Endometrial microvascular endothelial cells (primary cell): ENCODE results near the gene NOP9. TPM values are rescaled to one million over a fixed set of nuclear protein-coding genes. Genes with fewer than 3 reads are reported as not detected.
"Not testable (repeated sequence)": the region's sequence is repeated elsewhere in the genome, so short reads cannot be mapped to it uniquely, and the experiment has no call there.

Experiments used
- in situ Hi-C: cut with HindIII; loops from 2 replicates; pipeline ENCODE4 v1.10.0; 2017; ENCODE audit warnings: low sequenced_read_pairs, low pct_unique_long_range_greater_than_20kb; ENCODE audit errors: inconsistent ontology term
- total RNA-seq: library from RNA; depleted of rRNA; stranded (reverse); fragments of >200 nt; gene quantifications from one replicate; pipeline ENCODE4 v1.2.3, GENCODE V29; 2015; ENCODE audit errors: inconsistent ontology term

The NOP9 gene
- total RNA-seq, 1 donor from 2014 or later = 28.9 TPM

DNA sequence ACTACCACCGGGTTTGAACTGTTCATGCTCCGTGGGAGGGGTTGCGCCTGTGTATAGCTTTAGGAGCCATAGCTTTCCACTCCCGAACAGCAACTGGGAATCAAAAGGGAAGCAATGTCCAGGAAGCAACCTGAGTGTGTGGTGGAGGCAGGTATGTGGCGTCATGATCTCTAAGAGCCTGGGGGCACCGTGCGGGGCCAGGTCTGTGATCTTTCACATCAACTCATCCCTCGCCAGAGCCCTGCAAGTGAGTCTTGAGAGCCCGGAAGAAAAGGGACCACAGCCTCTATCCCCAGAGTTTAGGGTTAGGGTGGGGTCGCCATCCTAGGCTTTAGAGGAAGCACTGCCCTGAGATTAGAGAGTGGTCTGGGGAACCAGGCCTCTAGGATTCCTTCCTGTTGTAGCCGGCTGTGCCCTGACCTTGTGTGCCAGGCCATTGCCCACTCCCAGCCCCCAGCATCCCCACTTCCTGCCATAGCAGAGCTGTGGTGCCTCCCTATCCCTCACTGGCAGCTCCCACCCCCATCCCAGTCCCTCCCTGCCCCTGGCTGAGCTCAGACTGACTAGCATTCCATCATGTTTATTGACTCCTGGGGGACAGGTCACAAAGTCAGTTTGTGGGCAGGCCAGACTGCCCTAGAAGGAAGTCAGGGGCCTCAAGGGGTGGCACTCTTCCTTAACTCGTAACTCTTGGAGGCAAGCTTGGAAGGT lies 36.0 kb downstream of the NOP9 start:
- in situ Hi-C loops = no loop called here

DNA sequence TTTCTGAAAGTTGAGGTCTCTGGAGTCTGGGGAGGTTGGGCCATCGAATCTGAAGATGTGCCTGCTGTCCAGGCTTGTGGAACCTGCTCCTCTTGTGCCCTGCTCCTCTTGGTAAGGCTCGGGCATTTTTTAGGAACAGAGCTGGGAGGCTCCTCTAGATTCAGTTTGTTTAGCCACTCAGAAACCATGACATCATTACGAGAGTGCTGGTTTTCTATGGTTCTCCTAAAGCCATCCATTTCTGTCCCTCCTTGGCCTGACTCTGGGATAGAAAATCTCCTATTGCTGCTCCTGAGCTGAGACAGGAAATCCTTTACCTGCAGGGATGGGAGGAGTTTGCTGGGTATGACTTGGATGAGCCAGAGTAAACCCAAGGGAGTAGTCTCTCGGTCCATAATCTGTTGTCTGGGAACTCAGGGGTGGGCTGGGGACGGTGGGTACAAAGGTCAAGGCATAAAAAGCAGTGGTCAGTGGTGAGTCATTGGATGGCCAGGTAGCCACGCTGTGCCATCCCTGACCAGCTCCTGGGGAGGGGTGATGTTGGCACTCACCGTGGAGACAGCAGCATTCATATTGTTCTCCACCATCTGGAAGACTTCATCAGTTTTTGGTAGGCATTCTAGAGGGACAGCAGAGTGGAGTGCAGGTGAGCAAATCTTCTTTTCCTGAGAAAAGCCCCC lies 37.6 kb downstream of the NOP9 start:
- in situ Hi-C loops = no loop called here

DNA sequence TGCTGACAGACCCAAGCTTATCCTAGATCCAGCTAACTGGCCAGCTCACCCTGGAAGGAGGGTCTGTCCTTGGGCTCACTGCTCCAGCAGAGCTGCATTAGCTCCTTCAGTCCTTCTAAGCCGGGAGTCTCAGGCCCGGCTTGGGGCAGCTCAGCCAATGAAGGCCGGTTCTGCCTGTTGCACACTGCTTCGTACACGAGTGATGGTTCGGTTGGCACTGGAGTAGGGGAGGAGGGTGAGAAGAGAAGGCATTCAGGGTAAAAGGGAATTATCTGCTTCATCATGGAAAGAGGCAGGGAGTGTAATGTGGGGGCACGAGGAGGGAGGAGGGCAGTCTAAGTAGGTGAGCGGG lies 38.1 kb downstream of the NOP9 start:
- in situ Hi-C loops = no loop called here

DNA sequence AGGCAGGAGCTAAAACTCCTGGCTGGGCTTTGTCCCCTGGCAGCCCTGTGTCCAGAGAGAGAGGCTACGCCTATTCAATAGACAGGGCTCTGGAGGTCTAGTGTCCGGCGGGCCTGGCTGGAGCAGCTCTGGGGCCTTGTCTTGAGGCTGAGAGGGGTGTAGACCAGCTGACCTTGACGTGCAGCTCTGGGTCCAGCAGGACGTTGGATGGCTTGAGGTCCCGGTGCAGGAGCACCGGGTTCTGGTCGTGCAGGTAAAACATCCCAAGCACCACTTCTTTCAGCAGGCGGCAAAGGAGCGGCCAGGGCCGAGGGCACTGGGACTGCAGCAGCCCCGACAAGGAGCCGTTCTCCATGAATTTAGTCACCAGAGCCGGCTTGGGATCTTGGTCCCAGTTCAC lies 39.2 kb downstream of the NOP9 start:
- in situ Hi-C loops = no loop called here

DNA sequence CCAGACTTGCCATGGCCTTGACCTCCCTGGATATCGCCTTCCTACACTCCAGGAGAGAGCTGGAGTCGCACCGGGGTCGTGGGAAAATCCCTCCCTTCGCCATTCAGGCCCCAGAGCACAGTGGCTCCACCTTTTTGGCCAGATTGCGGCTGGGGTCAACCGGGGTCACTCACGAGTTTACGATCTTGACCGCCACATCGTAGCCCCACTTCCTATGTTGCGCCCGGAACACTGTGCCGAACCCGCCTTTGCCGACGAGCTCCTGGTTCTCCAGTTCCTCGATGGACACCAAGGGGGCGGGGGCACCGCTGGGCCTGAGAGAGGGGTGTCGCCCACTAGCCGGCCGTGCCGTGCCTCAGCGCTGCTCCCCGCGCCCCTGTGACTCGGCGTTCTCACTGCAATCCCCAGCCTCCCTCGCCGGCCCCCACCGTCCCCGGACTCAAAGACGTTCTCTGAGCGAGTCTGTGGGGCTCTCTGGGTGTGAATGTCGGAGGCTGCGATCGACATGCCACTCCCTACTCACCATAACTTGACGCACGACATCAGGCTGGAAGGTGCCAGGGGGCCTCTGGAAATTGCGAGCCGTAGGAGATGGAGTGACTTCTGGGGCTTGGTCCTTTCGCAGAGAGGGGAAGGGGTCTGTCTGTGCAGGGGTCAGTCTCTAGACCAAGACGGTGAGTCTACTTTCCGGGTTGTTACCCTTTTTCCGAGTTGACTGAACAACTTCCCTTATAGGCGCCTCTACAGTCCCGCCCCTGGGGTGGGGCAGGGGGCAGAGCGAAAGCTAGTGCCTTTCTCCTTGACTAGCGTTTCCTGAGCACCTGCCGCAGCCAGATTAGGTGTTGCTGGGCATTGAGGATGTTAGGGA lies 39.9 kb downstream of the NOP9 start, which contains the start of gene RIPK3:
RIPK3 (minus strand) TSS at position 708 of the 868 bp plus-strand sequence; CDS start at position 543, 165 bp downstream.
- in situ Hi-C loops = no loop called here

DNA sequence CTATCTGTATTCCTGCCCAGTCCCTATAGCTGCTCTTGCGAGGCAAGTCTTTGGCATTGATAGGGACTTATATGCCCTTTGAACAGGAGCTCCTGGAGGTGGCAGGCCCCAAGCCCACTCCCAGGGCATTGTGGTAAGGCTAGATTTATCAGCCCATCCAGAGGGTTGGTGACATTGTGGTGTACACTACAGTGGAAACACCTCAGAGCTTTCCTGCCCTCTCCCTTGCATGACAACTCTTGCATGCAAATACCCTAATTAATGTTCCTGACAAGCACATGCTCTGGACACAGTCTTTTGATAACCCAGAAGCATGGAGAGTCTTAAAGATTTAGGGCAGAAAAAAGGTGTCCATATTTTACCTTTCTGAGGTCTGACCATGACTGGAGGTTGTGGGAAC lies 41.0 kb downstream of the NOP9 start:
- in situ Hi-C loops = no loop called here

DNA sequence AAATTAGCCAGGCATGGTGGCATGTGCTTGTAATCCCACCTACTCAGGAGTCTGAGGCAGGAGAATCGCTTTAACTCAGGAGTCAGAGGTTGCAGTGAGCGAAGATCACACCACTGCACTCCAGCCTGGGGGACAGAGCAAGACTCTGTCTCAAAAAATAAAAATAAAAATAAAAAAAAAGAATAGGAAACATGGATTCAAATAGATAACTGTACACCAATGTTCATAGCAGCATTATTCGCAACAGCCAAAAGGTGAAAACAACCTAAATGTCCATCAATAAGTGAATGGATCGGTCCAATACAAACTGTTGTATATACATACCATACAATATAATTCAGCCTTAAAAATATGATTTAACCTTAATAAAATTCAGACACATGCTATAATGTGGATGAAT lies 43.2 kb downstream of the NOP9 start:
- in situ Hi-C loops = no loop called here

DNA sequence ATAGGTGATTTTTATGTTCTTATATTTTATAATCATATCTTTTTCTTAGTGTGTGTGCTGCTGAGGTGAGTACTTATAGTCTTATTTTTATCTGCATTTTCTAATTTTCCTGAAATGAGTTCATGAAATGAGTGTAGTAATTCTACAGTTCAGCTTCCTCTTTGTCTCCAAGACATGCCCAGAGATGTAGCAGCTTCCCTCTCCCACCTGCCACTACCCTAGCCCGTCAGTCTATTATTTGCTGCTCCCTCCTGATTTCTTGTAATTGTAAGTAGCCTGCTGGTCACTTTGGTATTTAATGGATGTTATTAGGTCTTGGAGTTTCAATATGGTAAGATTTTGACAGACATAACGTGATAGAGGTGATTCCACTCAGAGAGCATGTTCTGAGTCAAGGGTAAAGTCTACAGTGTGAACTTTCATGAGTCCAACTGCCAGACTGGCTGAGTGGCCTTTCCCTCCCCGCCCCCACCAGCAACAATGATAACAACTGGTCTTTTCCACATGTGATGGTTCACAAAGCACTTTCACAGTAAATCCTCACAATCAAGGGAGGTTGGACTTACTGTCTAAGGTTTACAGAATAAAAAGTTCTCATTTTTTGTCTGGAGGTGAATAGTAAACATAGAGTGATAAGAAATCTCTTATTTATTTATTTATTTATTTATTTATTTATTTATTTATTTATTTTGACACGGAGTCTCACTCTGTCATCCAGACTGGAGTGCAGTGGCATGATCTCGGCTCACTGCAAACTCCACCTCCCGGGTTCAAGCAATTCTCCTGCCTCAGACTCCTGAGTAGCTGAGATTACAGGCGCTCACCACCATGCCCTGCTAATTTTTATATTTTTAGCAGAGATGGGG lies 44.4 kb downstream of the NOP9 start:
- in situ Hi-C loops = no loop called here

DNA sequence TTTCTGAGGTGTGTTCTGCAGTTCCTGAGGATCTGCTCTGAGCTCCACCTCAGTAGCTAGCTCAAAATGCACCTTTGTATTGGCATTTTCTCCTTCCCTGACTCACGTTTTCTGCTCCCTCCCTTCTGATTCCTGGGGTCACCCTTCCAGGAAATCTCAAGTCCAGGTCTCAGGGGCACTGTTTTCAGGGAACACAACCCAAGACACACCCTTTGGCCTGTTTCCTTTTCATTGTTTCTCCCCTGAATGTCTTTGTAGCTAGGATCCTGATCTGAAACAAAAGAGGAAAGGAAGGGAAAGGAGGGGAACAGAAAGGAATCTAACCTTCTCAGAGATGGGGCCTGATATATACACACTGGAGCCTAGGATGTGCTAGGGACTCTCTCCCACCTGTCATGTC lies 47.5 kb downstream of the NOP9 start:
- in situ Hi-C loops = no loop called here

DNA sequence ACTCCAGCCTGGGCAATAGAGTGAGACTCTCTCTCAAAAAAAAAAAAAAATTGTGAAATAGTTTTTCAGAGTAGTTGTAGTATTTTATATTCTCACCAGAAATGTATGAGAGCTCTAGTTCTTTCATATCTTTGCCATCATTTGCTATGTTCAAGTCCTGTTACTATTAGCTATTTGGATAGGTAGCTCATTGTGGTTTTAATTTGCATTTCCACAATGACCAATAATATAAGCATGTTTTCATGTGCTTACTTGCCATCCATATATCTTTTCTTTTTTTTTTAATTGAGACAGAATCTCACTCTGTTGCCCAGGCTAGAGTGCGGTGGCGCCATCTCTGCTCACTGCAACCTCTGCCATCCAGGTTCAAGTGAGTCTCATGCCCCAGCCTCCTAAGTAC lies 48.5 kb downstream of the NOP9 start:
- in situ Hi-C loops = no loop called here

DNA sequence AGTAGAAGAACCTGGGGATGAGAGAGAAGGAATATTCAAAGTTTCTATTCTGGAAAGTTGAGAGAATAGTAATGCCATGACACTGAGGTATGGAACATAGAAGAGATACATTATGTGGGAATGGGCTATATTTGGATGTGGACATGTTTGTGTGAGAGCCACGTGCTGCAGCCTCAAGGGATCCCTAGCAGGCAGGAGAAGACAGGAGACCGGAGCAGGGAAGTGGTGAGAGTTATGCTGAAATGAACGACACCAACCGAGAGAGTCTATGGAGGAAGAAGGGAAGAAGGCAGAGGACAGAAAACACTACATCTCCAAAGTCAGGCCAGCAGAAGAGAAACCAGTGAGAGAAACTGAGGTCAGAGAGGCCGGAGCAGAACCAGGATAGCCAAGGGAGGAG lies 50.1 kb downstream of the NOP9 start:
- in situ Hi-C loops = no loop called here

DNA sequence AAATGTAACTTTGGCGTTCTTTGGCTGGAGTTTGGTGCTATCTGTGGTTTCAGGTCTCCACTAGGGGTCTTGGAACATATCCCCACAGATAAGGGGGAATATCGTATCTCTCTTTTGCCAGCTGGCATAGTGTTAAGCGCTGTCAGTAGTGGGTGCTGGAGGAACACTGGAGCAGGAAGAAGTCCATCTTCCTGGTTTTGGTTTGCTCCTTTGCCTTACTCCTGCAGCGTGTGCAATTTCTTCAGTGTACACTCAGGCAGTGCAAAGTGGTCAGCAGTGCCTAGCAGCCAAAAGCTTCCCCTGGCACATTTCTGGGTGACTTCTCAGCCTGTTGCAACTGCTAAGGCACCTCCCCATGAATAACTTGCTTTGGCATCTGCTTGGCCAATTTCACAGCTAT lies 51.9 kb downstream of the NOP9 start:
- in situ Hi-C loops = no loop called here

DNA sequence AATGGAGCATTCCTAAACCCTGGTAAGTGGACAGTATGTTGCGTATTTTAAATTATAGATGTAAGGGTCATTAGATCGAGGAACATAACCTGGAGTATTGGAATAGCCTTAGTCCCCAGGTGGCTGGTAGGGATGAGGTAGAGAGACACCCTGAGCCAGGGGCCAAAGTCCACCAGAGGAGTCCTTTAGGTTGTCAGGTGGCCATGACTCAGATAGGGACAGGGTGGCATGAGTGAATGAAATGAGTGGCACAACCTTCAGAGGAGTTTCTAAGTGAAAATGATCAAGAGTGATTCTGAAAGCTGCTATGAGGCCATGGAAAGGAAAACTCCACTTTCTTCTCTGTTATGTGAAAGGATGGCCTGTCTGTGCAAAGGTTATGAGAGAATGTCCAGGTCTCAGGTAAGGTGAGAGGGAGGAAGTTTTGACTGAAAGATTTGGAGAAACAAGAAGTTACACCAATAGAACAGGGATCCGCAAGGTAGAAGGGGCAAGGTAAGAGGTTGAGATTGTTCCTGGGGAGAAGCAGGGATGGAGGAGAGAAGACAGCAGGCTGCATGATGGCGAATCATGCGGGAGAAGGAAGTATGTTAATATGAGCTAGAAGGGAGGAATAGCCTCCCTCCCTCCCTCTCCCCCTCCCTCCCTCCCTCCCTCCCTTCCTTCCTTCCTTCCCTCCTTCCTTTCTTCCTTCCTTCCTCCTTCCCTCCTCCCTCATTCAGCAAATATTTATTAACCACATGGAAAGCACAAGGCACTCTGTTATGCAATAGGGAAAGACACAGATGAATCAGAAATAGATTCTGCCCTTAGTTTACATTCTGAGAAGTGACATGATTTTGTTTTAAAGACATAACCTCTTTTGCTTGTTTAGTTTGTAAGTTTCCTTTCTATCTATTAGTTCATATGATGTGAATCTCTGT lies 54.2 kb downstream of the NOP9 start:
- in situ Hi-C loops = no loop called here

DNA sequence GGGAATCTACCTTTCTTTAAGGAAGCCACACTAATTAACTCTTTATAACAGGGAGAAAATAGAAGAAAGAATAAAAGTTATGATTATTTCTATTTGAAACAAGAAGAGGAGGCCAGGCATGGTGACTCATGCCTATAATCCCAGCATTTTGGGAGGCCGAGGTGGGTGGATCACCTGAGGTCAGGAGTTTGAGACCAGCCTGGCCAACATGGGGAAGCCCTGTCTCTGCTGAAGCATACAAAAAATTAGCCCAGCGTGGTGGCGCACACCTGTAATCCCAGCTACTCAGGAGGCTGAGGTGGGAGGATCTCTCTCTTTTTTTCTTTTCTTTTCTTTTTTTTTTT lies 54.8 kb downstream of the NOP9 start:
- in situ Hi-C loops = not testable (repeated sequence)

DNA sequence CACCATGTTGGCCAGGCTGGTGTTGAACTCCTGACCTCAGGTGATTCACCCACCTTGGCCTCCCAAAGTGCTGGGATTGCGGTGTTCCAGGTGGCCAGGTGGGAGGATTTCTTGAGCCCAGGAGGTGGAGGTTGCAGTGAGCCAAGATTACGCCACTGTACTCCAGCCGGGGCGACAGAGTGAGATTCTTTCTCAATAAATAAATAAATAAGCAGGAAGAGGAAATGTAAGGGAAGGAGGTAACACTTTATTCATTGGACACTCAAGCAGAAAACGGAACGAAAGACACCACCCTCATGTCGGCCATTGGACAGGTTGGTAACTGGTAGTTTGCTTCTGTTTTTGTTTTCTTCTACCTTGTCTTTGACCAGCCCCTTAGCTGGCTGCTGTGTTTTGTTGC lies 55.4 kb downstream of the NOP9 start:
- in situ Hi-C loops = no loop called here

DNA sequence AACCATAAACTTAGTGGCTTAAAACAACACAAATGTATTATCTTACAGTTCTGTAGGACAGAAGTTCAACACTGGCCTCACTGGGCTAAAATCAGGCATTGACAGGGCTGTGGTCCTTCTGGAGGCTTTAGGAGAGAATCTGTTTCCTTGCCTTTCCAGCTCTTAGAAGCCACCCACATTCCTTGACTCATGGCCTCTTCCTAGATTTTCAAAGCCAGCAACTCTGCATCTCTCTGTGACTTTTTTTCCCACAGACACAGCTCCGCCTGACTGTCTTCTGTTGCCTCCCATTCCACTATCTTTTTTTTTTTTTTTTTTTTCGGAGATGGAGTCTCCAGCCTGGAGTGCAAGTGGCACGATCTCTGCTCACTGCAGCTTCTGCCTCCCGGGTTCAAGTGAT lies 56.6 kb downstream of the NOP9 start:
- in situ Hi-C loops = no loop called here
